ENCODE measurements around the gene TMEM101.

TMEM101 gene

DNA sequence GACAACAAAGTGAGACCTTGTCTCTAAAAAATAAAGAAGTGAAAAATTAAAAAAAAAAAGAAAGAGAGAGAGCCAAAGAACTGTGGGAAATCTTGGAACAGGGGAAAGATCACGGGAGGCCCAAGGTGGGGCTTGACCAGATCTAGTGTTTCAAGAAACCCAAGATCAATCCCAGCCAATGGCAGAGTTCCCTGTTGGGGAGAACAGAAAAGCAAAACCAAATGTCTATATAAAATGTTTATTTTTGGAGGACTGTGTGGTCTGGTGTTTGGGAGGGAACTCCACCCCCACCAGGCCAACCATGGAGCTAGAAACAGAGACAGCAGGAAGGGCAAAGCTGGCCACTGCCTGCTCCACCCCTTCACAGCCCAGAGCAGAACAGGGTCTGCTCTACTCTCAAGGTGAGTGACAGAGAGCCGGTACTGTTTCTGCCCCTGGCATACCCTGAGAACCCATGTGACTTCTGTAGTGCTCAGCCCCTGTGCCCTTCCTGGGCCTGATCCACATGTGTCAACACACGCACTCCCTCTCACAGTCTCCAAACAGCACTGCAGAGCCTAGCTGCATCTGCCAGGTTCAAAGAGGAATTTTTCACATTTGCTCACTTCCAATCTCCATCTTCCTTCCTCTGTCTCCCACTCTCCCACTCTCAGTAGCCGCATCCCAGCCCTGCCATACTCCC is 3.7 kb downstream of the TMEM101 start:
- no peak for TF ChIP-seq ESRRG (CRISPR knock-in tag; IDR thresholded peaks at IDR 0.05)
- TF ChIP-seq, protein P1, sequence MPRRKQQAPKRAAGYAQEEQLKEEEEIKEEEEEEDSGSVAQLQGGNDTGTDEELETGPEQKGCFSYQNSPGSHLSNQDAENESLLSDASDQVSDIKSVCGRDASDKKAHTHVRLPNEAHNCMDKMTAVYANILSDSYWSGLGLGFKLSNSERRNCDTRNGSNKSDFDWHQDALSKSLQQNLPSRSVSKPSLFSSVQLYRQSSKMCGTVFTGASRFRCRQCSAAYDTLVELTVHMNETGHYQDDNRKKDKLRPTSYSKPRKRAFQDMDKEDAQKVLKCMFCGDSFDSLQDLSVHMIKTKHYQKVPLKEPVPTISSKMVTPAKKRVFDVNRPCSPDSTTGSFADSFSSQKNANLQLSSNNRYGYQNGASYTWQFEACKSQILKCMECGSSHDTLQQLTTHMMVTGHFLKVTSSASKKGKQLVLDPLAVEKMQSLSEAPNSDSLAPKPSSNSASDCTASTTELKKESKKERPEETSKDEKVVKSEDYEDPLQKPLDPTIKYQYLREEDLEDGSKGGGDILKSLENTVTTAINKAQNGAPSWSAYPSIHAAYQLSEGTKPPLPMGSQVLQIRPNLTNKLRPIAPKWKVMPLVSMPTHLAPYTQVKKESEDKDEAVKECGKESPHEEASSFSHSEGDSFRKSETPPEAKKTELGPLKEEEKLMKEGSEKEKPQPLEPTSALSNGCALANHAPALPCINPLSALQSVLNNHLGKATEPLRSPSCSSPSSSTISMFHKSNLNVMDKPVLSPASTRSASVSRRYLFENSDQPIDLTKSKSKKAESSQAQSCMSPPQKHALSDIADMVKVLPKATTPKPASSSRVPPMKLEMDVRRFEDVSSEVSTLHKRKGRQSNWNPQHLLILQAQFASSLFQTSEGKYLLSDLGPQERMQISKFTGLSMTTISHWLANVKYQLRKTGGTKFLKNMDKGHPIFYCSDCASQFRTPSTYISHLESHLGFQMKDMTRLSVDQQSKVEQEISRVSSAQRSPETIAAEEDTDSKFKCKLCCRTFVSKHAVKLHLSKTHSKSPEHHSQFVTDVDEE (CRISPR knock-in tag; IDR thresholded peaks at IDR 0.05), result no peak
- no peak for TF ChIP-seq TOX (CRISPR knock-in tag; IDR thresholded peaks at IDR 0.05; ENCODE audit: borderline replicate concordance)
- TF ChIP-seq, protein P2, sequence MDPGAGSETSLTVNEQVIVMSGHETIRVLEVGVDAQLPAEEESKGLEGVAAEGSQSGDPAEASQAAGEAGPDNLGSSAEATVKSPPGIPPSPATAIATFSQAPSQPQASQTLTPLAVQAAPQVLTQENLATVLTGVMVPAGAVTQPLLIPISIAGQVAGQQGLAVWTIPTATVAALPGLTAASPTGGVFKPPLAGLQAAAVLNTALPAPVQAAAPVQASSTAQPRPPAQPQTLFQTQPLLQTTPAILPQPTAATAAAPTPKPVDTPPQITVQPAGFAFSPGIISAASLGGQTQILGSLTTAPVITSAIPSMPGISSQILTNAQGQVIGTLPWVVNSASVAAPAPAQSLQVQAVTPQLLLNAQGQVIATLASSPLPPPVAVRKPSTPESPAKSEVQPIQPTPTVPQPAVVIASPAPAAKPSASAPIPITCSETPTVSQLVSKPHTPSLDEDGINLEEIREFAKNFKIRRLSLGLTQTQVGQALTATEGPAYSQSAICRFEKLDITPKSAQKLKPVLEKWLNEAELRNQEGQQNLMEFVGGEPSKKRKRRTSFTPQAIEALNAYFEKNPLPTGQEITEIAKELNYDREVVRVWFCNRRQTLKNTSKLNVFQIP (CRISPR knock-in tag; IDR thresholded peaks at IDR 0.05; ENCODE audit: borderline replicate concordance, low read depth), result no peak
- no peak for TF ChIP-seq ZC3H10 (CRISPR knock-in tag; IDR thresholded peaks at IDR 0.05)
- TF ChIP-seq ZFP30 (CRISPR knock-in tag; IDR thresholded peaks at IDR 0.05), result no peak
- no peak for TF ChIP-seq ZNF8 (CRISPR knock-in tag; IDR thresholded peaks at IDR 0.05)
- no peak for TF ChIP-seq SNAI2 (CRISPR knock-in tag; IDR thresholded peaks at IDR 0.05)
- TF ChIP-seq RARB (CRISPR knock-in tag; IDR thresholded peaks at IDR 0.05), result no peak
- no peak for TF ChIP-seq CSDC2 (CRISPR knock-in tag; IDR thresholded peaks at IDR 0.05)
- TF ChIP-seq BACH2 (CRISPR knock-in tag; IDR thresholded peaks at IDR 0.05; ENCODE audit: borderline replicate concordance), result no peak
- TF ChIP-seq, protein P3, sequence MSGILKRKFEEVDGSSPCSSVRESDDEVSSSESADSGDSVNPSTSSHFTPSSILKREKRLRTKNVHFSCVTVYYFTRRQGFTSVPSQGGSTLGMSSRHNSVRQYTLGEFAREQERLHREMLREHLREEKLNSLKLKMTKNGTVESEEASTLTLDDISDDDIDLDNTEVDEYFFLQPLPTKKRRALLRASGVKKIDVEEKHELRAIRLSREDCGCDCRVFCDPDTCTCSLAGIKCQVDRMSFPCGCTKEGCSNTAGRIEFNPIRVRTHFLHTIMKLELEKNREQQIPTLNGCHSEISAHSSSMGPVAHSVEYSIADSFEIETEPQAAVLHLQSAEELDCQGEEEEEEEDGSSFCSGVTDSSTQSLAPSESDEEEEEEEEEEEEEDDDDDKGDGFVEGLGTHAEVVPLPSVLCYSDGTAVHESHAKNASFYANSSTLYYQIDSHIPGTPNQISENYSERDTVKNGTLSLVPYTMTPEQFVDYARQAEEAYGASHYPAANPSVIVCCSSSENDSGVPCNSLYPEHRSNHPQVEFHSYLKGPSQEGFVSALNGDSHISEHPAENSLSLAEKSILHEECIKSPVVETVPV (CRISPR knock-in tag; IDR thresholded peaks at IDR 0.05), result no peak
- no peak for TF ChIP-seq ZNF565 (CRISPR knock-in tag; conservative IDR thresholded peaks at IDR 0.05; ENCODE audit: low read depth)
- TF ChIP-seq GLIS3 (CRISPR knock-in tag; IDR thresholded peaks at IDR 0.05), result no peak
- TF ChIP-seq PPARA (CRISPR knock-in tag; IDR thresholded peaks at IDR 0.05; ENCODE audit: borderline replicate concordance), result no peak
- no peak for TF ChIP-seq ZFP3 (CRISPR knock-in tag; IDR thresholded peaks at IDR 0.05)
- no peak for TF ChIP-seq OSR1 (CRISPR knock-in tag; IDR thresholded peaks at IDR 0.05)
- TF ChIP-seq, protein P4, sequence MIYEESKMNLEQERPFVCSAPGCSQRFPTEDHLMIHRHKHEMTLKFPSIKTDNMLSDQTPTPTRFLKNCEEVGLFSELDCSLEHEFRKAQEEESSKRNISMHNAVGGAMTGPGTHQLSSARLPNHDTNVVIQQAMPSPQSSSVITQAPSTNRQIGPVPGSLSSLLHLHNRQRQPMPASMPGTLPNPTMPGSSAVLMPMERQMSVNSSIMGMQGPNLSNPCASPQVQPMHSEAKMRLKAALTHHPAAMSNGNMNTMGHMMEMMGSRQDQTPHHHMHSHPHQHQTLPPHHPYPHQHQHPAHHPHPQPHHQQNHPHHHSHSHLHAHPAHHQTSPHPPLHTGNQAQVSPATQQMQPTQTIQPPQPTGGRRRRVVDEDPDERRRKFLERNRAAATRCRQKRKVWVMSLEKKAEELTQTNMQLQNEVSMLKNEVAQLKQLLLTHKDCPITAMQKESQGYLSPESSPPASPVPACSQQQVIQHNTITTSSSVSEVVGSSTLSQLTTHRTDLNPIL (CRISPR knock-in tag; IDR thresholded peaks at IDR 0.05; ENCODE audit: low read depth), result no peak
- ATAC-seq, result no peak

DNA sequence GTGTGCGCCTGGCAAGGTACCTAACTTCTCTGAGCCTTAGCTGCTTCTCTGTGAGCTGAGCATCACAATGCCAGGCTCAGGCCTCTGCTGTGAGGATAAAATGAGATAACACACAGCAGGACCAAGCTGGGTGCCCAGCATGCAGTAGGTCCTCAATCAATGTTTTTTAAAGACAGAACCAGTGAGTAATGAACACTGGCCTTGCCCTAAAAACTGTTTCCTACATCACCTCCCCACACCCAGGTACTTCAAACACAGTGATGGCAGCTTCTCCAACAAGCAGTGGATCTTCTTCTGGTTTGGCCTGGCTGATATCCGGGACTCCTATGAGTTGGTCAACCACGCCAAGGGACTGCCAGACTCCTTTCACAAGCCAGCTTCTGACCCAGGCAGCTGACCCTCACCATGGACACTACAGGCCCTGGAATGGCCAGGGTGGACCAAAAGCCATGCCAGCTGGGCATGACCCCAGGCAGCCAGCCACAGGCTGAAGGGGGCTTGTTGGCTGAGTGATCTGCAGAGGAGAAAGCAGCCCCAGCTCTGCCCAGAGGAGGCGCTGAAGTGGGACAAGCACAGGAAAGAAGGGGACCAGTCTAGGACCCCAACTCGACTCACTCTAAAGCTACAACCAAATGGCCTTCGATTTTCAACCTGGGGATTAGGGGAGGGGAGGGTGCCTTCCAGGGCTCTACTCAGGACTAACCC is 6.4 kb downstream of the TMEM101 start:
- no peak for TF ChIP-seq SNAI2 (CRISPR knock-in tag; IDR thresholded peaks at IDR 0.05)
- TF ChIP-seq ISL1 (CRISPR knock-in tag; IDR thresholded peaks at IDR 0.05), result no peak
- TF ChIP-seq RARB (CRISPR knock-in tag; IDR thresholded peaks at IDR 0.05), result no peak
- no peak for TF ChIP-seq ZNF8 (CRISPR knock-in tag; IDR thresholded peaks at IDR 0.05)
- TF ChIP-seq CSDC2 (CRISPR knock-in tag; IDR thresholded peaks at IDR 0.05), result no peak
- TF ChIP-seq TCF4 (CRISPR knock-in tag; IDR thresholded peaks at IDR 0.05; ENCODE audit: borderline replicate concordance), result no peak
- TF ChIP-seq, protein P2 (CRISPR knock-in tag; IDR thresholded peaks at IDR 0.05; ENCODE audit: borderline replicate concordance, low read depth), result no peak
- TF ChIP-seq OSR1 (CRISPR knock-in tag; IDR thresholded peaks at IDR 0.05), result no peak
- no peak for TF ChIP-seq TOX (CRISPR knock-in tag; IDR thresholded peaks at IDR 0.05; ENCODE audit: borderline replicate concordance)
- TF ChIP-seq, protein P4 (CRISPR knock-in tag; IDR thresholded peaks at IDR 0.05; ENCODE audit: low read depth), result no peak
- TF ChIP-seq, protein P1 (CRISPR knock-in tag; IDR thresholded peaks at IDR 0.05), result no peak
- ATAC-seq, result no peak
